Measurements from ENCODE around the gene ARHGEF1. TPM values are rescaled to one million over a fixed set of nuclear protein-coding genes. Genes with fewer than 3 reads are reported as not detected.
A peak's percentile ranks its signal among the peaks of the same experiment; 100 is the strongest.
"Not testable (repeated sequence)": the region's sequence is repeated elsewhere in the genome, so short reads cannot be mapped to it uniquely, and the experiment has no call there.

ARHGEF1 gene
- polyA plus RNA-seq, 2 donors, result 51.2 to 104 TPM

GRCh38 chr19:41871573-41872383 lies 11.2 kb upstream of the ARHGEF1 start:
- 62 to 65% methylated on average over 16 of the region's 16 CpGs for WGBS, 2 donors
- Histone ChIP-seq H3K4me3 (ENCODE audit: low read depth in 1 of 2, low read length in 2 of 2) (no peak overlapping the region), H3K9me3 (ENCODE audit: control insufficient read depth in 2 of 2, insufficient read depth in 1 of 2, low read depth in 1 of 2, low read length in 1 of 2) (no peaks in the 10 kb centered on the region), H3K36me3 (ENCODE audit: control insufficient read depth in 2 of 2, insufficient read depth in 2 of 2, low read length in 1 of 2) (peaks cover 6 to 31% of the 10 kb centered on the region in 2 donors), H3K4me1 (ENCODE audit: control insufficient read depth in 2 of 2, insufficient read depth in 2 of 2, low read length in 1 of 2) (no peaks in the 10 kb centered on the region), H3K27ac (ENCODE audit: low read depth in 2 of 2, low read length in 1 of 2) (peak overlapping the region in 1 of 2 donors; percentile 1), H3K27me3 (ENCODE audit: control insufficient read depth in 1 of 2, insufficient read depth in 2 of 2, low read length in 2 of 2) (no peaks in the 10 kb centered on the region)

DNA sequence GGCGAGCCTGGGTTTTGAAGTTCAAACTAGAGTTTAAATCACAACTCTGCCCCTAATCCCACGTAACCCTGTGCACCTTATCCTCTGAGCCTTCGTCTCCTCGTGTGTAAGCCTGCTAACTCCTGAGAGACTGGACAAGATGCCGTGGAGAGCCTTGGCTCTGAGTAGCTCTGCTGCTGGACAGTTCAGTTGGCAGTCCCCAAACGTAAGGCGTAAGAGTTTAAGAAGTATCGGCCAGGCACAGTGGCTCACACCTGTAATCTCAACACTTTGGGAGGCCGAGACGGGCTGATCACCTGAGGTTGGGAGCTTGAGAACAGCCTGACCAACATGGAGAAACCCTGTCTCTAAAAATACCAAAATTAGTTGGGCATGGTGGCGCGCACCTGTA lies 10.6 kb upstream of the ARHGEF1 start:
- no peaks in the 10 kb centered on the region for H3K9me3 ChIP-seq (ENCODE audit: control insufficient read depth in 2 of 2, insufficient read depth in 1 of 2, low read depth in 1 of 2, low read length in 1 of 2)
- H3K4me1 ChIP-seq (ENCODE audit: control insufficient read depth in 2 of 2, insufficient read depth in 2 of 2, low read length in 1 of 2), result no peaks in the 10 kb centered on the region
- H3K36me3 ChIP-seq (ENCODE audit: control insufficient read depth in 2 of 2, insufficient read depth in 2 of 2, low read length in 1 of 2), result peaks cover 6 to 31% of the 10 kb centered on the region in 2 donors
- no peak overlapping the region for H3K27ac ChIP-seq (ENCODE audit: low read depth in 2 of 2, low read length in 1 of 2)
- no peak overlapping the region for H3K4me3 ChIP-seq (ENCODE audit: low read depth in 1 of 2, low read length in 2 of 2)
- WGBS, 2 donors, result 86 to 89% methylated on average over 12 of the region's 12 CpGs
- H3K27me3 ChIP-seq (ENCODE audit: control insufficient read depth in 1 of 2, insufficient read depth in 2 of 2, low read length in 2 of 2), result no peaks in the 10 kb centered on the region

- 42 to 49% methylated on average over 18 of the region's 18 CpGs for WGBS, 2 donors
- Histone ChIP-seq H3K4me3 (ENCODE audit: low read depth in 1 of 2, low read length in 2 of 2) (no peak overlapping the region), H3K27ac (ENCODE audit: low read depth in 2 of 2, low read length in 1 of 2) (peak overlapping the region in 1 of 2 donors; percentile 34), H3K36me3 (ENCODE audit: control insufficient read depth in 2 of 2, insufficient read depth in 2 of 2, low read length in 1 of 2) (peaks cover 6 to 30% of the 10 kb centered on the region in 2 donors), H3K9me3 (ENCODE audit: control insufficient read depth in 2 of 2, insufficient read depth in 1 of 2, low read depth in 1 of 2, low read length in 1 of 2) (no peaks in the 10 kb centered on the region), H3K27me3 (ENCODE audit: control insufficient read depth in 1 of 2, insufficient read depth in 2 of 2, low read length in 2 of 2) (no peaks in the 10 kb centered on the region), H3K4me1 (ENCODE audit: control insufficient read depth in 2 of 2, insufficient read depth in 2 of 2, low read length in 1 of 2) (peaks cover 0 to under 1% of the 10 kb centered on the region in 2 donors)
Measured at GRCh38 chr19:41872775-41873647, 10.0 kb upstream of the ARHGEF1 start.

DNA sequence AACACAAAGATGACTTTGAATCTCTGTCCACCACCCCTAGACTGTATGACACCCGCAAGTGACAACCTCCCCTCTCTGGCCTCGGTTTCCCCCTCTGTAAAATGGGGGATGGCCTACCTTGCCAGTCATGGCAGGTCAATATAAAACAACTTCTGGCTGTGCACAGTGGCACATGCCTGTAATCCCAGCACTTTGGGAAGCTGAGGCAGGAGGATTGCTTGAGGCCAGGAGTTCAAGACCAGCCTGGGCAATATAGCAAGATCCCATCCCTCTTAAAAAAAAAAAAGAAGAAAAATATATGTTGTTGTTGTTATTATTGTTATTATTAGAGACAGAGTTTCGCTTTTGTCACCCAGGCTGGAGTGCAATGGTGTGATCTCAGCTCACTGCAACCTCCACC lies 7.0 kb upstream of the ARHGEF1 start:
- H3K9me3 ChIP-seq (ENCODE audit: control insufficient read depth in 2 of 2, insufficient read depth in 1 of 2, low read depth in 1 of 2, low read length in 1 of 2); H3K4me3 ChIP-seq (ENCODE audit: low read depth in 1 of 2, low read length in 2 of 2); H3K4me1 ChIP-seq (ENCODE audit: control insufficient read depth in 2 of 2, insufficient read depth in 2 of 2, low read length in 1 of 2); H3K27me3 ChIP-seq (ENCODE audit: control insufficient read depth in 1 of 2, insufficient read depth in 2 of 2, low read length in 2 of 2): not testable (repeated sequence)
- 70 to 81% methylated on average over 3 of the region's 3 CpGs for WGBS, 2 donors
- Histone ChIP-seq H3K27ac (ENCODE audit: low read depth in 2 of 2, low read length in 1 of 2) (peak overlapping the region in 1 of 2 donors; percentile 10), H3K36me3 (ENCODE audit: control insufficient read depth in 2 of 2, insufficient read depth in 2 of 2, low read length in 1 of 2) (peaks cover 6 to 10% of the 10 kb centered on the region in 2 donors)

- Histone ChIP-seq H3K27ac (ENCODE audit: low read depth in 2 of 2, low read length in 1 of 2) (peak within 1 kb of the TSS in 1 of 2 donors; percentile 24), H3K36me3 (ENCODE audit: control insufficient read depth in 2 of 2, insufficient read depth in 2 of 2, low read length in 1 of 2) (no peaks in the 10 kb centered on the region), H3K4me1 (ENCODE audit: control insufficient read depth in 2 of 2, insufficient read depth in 2 of 2, low read length in 1 of 2) (peaks cover 0 to 2% of the 10 kb centered on the region in 2 donors), H3K4me3 (ENCODE audit: low read depth in 1 of 2, low read length in 2 of 2) (no peak within 1 kb of the TSS), H3K9me3 (ENCODE audit: control insufficient read depth in 2 of 2, insufficient read depth in 1 of 2, low read depth in 1 of 2, low read length in 1 of 2) (no peaks in the 10 kb centered on the region), H3K27me3 (ENCODE audit: control insufficient read depth in 1 of 2, insufficient read depth in 2 of 2, low read length in 2 of 2) (no peaks in the 10 kb centered on the region)
- WGBS, 2 donors, result 64 to 66% methylated on average over 9 of the region's 9 CpGs
Measured at GRCh38 chr19:41876847-41877832, 5.8 kb upstream of the ARHGEF1 start, which contains the start of gene CD79A. TSS of gene CD79A (plus strand) at chr19:41877279. CDS start at chr19:41877305, 26 bp downstream.

GRCh38 chr19:41877916-41878905 lies 4.8 kb upstream of the ARHGEF1 start:
- 71 to 72% methylated on average over 16 to 17 of the region's 17 CpGs for WGBS, 2 donors
- Histone ChIP-seq H3K36me3 (ENCODE audit: control insufficient read depth in 2 of 2, insufficient read depth in 2 of 2, low read length in 1 of 2) (no peaks in the 10 kb centered on the region), H3K4me3 (ENCODE audit: low read depth in 1 of 2, low read length in 2 of 2) (no peak overlapping the region), H3K27me3 (ENCODE audit: control insufficient read depth in 1 of 2, insufficient read depth in 2 of 2, low read length in 2 of 2) (no peaks in the 10 kb centered on the region), H3K4me1 (ENCODE audit: control insufficient read depth in 2 of 2, insufficient read depth in 2 of 2, low read length in 1 of 2) (peaks cover 0 to 7% of the 10 kb centered on the region in 2 donors), H3K9me3 (ENCODE audit: control insufficient read depth in 2 of 2, insufficient read depth in 1 of 2, low read depth in 1 of 2, low read length in 1 of 2) (no peaks in the 10 kb centered on the region), H3K27ac (ENCODE audit: low read depth in 2 of 2, low read length in 1 of 2) (peak overlapping the region in 1 of 2 donors; percentile 24)

GRCh38 chr19:41879080-41879479 lies 3.9 kb upstream of the ARHGEF1 start:
- 86% methylated on average over 21 of the region's 21 CpGs for WGBS, 2 donors
- H3K27ac ChIP-seq (ENCODE audit: low read depth in 2 of 2, low read length in 1 of 2), result no peak overlapping the region
- no peaks in the 10 kb centered on the region for H3K27me3 ChIP-seq (ENCODE audit: control insufficient read depth in 1 of 2, insufficient read depth in 2 of 2, low read length in 2 of 2)
- H3K4me3 ChIP-seq (ENCODE audit: low read depth in 1 of 2, low read length in 2 of 2), result no peak overlapping the region
- H3K9me3 ChIP-seq (ENCODE audit: control insufficient read depth in 2 of 2, insufficient read depth in 1 of 2, low read depth in 1 of 2, low read length in 1 of 2), result no peaks in the 10 kb centered on the region
- no peaks in the 10 kb centered on the region for H3K36me3 ChIP-seq (ENCODE audit: control insufficient read depth in 2 of 2, insufficient read depth in 2 of 2, low read length in 1 of 2)
- H3K4me1 ChIP-seq (ENCODE audit: control insufficient read depth in 2 of 2, insufficient read depth in 2 of 2, low read length in 1 of 2), result peaks cover 0 to 7% of the 10 kb centered on the region in 2 donors

- Histone ChIP-seq H3K36me3 (ENCODE audit: control insufficient read depth in 2 of 2, insufficient read depth in 2 of 2, low read length in 1 of 2) (no peaks in the 10 kb centered on the region), H3K9me3 (ENCODE audit: control insufficient read depth in 2 of 2, insufficient read depth in 1 of 2, low read depth in 1 of 2, low read length in 1 of 2) (no peaks in the 10 kb centered on the region), H3K27ac (ENCODE audit: low read depth in 2 of 2, low read length in 1 of 2) (no peak overlapping the region), H3K4me3 (ENCODE audit: low read depth in 1 of 2, low read length in 2 of 2) (no peak overlapping the region), H3K4me1 (ENCODE audit: control insufficient read depth in 2 of 2, insufficient read depth in 2 of 2, low read length in 1 of 2) (peaks cover 0 to 7% of the 10 kb centered on the region in 2 donors), H3K27me3 (ENCODE audit: control insufficient read depth in 1 of 2, insufficient read depth in 2 of 2, low read length in 2 of 2) (no peaks in the 10 kb centered on the region)
- 74 to 79% methylated on average over 7 of the region's 7 CpGs for WGBS, 2 donors
Measured at GRCh38 chr19:41879670-41880328, 3.2 kb upstream of the ARHGEF1 start.
